Measurements from ENCODE around the gene LDLRAP1. TPM values are rescaled to one million over a fixed set of nuclear protein-coding genes. Genes with fewer than 3 reads are reported as not detected.

The LDLRAP1 gene
- total RNA-seq, 1 experiment from 2014 or later, result 23.9 TPM

DNA sequence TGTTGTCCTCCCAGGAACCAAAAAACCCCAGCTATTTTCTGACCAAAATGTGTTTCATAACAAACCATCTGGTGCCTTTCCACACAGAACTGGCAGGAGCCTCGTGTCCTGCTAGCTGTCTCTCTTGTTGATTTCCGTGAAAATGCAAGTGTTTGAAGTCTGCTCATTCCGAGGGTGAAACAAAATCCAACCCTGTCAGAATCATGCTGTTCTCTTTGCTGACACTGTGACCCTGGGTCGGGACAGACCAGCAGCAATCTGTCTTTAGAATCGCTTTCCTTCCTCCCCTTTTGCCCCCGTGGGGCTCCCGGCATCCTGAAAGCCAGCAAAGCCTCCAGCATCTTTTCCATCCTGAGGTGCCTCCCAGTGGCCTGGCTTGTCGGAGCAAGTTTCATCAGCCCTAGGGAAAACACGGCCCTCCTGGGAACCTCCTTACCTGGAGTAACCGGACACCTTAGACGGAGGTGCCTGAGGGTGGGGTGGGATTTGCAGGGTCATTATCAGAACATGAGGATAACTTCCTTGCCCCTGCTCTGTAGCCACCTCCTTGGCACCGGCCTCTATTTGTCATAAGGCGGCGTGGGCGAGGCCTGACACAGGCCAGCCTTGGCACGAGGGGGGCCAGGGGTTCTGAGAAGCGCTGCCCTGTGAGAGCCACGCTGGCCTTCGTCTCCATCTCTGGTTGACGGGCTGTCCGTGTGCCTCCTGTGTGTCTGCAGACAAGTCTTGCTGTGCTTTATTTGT lies 24.9 kb downstream of the LDLRAP1 start:
- Histone ChIP-seq H3K4me1 (peaks cover 54% of the 10 kb centered on the region), H3K27ac (peak overlapping the region; percentile 94), H3K9me3 (replicated peaks) (no peaks in the 10 kb centered on the region), H3K4me3 (peak overlapping the region; percentile 15), H3K27me3 (no peaks in the 10 kb centered on the region), H3K36me3 (no peaks in the 10 kb centered on the region)
- DNase-seq, result peak; percentile 52 to 66

DNA sequence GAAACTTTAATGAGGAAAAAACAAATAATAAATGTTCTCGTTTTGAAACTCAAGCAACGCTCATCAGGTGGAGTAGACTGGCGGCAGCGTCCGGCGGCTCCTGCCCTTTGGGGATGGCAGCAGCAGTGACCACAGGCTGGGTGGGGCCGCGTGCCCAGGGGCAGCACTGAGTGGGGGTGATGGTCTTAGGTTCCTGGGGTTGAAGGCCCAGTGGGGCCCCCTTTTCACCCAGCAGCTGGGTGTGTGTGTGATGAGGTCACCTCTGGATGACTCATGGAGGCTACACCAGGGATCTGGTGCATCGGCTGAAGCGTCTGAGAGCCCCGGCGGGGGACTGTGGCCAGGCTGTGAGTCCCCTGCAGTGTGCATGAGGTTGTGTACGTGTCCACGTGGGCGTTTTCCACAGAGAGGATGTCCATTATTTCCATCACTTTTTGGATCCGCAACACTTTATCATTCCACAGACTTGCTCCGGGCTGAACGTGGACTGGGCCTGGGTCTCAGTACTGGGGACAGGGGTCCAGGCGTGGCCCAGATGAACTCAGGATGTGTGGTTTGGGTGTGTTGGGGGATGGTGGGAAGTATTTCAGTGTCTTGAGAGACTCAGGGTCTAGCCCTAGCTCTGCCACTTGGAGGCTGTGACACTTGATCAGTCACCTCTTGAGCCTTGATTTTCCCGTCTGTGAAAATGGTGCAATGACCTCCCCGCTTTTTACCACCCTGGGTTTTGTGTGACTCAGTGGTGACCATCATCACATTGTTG lies 25.6 kb downstream of the LDLRAP1 start:
- Histone ChIP-seq H3K9me3 (replicated peaks) (no peaks in the 10 kb centered on the region), H3K4me1 (peaks cover 60% of the 10 kb centered on the region), H3K27me3 (0 out of 2 replicates have a peak, but pooled peaks cover 3% of the 10 kb centered on the region), H3K27ac (peak overlapping the region; percentile 94), H3K36me3 (no peaks in the 10 kb centered on the region), H3K4me3 (peak overlapping the region; percentile 15)
- DNase-seq, result peak; percentile 96

- no peaks in the 10 kb centered on the region for H3K36me3 ChIP-seq
- no peak overlapping the region; the same call in 1 of the 2 replicates for H3K4me3 ChIP-seq
- peaks cover 60% of the 10 kb centered on the region for H3K4me1 ChIP-seq
- 0 out of 2 replicates have a peak, but pooled peaks cover 3% of the 10 kb centered on the region for H3K27me3 ChIP-seq
- no peaks in the 10 kb centered on the region for H3K9me3 ChIP-seq (replicated peaks)
- H3K27ac ChIP-seq, result peak overlapping the region; percentile 94
- peak; percentile 94 to 97 for DNase-seq
These were observed 26.4 kb downstream of the LDLRAP1 start for GRCh38 chr1:25569597-25570396.

DNA sequence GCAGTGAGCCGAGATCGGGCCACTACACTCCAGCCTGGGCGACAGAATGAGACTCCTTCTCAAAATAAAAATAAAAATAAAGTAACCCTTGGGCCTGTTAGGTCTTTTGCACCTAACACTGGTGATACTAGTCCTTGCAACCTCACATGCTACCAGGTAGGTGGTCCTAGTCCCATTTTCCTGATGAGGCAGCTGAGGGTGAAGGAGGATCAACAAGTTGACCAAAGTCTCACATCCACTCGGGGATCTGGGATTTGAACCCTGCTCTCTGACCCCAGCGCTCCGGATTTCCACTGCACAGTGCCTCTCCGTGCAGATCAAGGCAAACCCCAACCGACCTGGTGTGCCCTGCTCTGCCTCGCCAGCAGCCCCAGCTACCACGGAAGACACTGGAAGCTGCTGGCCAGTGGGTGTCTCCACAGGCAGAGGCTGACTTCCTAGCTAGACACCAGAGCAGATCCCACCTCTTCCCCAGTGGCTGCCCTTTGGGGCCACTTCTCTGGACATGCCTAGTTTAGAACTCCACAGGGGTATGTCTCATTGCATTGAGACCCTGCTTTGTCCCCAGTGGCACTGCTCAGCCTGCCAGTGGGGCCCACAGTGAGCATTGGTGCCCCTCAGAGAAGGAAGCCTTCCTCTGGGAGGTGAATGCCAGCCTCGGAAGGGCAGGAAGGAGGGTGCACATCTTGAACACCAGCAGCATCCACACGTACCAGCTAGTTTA lies 27.6 kb downstream of the LDLRAP1 start:
- no peak for DNase-seq
- H3K27me3 ChIP-seq, result 0 out of 2 replicates have a peak, but pooled peaks cover 3% of the 10 kb centered on the region
- H3K4me1 ChIP-seq, result peaks cover 60% of the 10 kb centered on the region
- no peak overlapping the region for H3K4me3 ChIP-seq
- H3K27ac ChIP-seq, result peak overlapping the region; percentile 94
- no peaks in the 10 kb centered on the region for H3K9me3 ChIP-seq (replicated peaks)
- H3K36me3 ChIP-seq, result no peaks in the 10 kb centered on the region

- Histone ChIP-seq H3K4me1 (peaks cover 59% of the 10 kb centered on the region), H3K36me3 (no peaks in the 10 kb centered on the region), H3K4me3 (no peak overlapping the region), H3K9me3 (replicated peaks) (no peaks in the 10 kb centered on the region), H3K27ac (no peak overlapping the region), H3K27me3 (0 out of 2 replicates have a peak, but pooled peaks cover 3% of the 10 kb centered on the region)
- DNase-seq, result no peak
These were observed 28.1 kb downstream of the LDLRAP1 start for GRCh38 chr1:25571522-25571970.

DNA sequence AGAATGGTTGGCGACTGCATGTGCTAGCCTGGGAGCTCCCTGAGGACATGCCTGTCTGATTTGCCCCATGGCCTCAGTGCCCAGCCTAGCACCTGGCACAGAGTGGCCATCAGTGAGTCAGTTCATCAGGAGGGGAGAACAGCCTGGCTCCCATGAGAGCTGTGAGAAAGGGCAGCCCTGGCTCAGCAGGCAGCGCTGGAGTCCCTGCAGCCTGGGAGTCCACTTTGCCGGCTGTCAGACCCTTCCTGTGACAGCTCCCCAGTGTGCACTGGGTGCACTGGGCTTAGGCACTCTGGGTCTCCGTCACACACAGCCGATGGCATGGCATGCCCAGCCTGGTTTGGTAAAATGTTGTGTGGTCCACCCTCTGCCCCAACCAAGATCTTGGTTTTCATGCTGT lies 28.7 kb downstream of the LDLRAP1 start:
- Histone ChIP-seq H3K27me3 (0 out of 2 replicates have a peak, but pooled peaks cover 3% of the 10 kb centered on the region), H3K36me3 (no peaks in the 10 kb centered on the region), H3K4me1 (peaks cover 53% of the 10 kb centered on the region), H3K9me3 (replicated peaks) (no peaks in the 10 kb centered on the region), H3K27ac (no peak overlapping the region), H3K4me3 (no peak overlapping the region)
- no peak for DNase-seq

DNA sequence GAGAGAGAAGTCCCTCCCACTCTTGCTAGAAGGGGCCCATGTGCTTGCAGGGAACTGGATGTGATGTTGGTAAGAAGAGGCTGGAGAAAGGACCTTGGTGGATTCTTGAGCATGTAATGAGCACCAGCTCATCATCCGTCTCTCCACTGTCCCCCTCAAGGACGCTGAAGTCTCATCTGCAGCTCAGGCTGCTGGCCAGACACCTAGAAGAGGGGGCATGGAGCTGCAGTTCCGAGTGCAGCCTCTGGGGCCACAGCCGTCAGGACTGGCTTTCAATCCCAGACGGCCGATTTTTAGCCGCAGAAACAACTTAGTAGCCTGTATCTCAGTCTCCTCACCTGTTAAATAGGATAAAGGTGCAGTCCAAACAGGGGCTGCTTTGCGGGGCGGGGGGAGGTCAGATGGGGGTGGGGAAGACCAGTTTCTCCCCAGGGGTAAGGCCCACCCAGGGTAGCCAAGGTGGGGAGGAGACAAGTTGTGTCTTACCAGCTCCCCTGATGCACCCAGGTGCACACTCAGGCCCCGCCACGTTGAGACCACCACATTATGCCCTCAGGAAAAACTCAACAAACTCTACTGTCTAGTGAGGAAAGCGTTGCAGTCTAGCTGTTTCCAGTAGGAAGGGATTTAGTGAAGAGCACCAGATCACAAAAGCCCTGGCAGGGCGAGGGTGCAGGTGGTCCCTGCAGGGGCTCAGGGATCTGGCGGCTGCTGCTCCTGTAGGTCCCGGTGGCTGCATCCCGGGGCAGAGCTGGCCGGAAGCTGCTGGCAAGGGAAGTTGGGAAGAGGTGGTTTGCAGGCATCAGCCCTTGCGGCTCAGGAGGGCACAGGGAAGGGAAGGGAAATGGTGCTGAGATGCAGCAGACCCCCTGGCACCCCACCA lies 29.5 kb downstream of the LDLRAP1 start:
- Histone ChIP-seq H3K4me3 (no peak overlapping the region), H3K27ac (no peak overlapping the region), H3K4me1 (peaks cover 45% of the 10 kb centered on the region), H3K36me3 (no peaks in the 10 kb centered on the region), H3K27me3 (0 out of 2 replicates have a peak, but pooled peaks cover 3% of the 10 kb centered on the region), H3K9me3 (replicated peaks) (no peaks in the 10 kb centered on the region)
- DNase-seq, result peak; percentile 72 to 80

DNA sequence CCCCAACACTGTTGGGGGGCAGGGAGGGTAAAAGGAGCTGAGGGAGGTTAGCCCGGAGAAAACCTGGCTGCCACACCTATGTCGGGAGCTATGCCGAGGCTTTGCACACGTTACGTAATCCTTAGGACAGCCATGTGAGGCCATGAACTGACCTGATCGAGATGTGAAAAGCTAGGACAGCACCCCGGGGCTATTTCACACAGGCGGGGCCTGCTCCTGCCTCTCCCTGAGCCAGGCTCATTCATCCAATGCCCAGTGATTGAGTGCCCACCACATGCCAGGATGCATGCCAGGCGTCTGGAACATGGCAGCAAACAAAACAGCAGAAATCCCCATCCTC lies 30.2 kb downstream of the LDLRAP1 start:
- Histone ChIP-seq H3K4me3 (no peak overlapping the region), H3K36me3 (no peaks in the 10 kb centered on the region), H3K27ac (no peak overlapping the region), H3K9me3 (replicated peaks) (no peaks in the 10 kb centered on the region), H3K27me3 (0 out of 2 replicates have a peak, but pooled peaks cover 3% of the 10 kb centered on the region), H3K4me1 (peaks cover 39% of the 10 kb centered on the region)
- no peak for DNase-seq

GRCh38 chr1:25573961-25574360 lies 30.6 kb downstream of the LDLRAP1 start:
- Histone ChIP-seq H3K9me3 (replicated peaks) (no peaks in the 10 kb centered on the region), H3K4me3 (no peak overlapping the region), H3K27me3 (0 out of 2 replicates have a peak, but pooled peaks cover 3% of the 10 kb centered on the region), H3K27ac (no peak overlapping the region), H3K36me3 (no peaks in the 10 kb centered on the region), H3K4me1 (peaks cover 39% of the 10 kb centered on the region)
- DNase-seq, result no peak

DNA sequence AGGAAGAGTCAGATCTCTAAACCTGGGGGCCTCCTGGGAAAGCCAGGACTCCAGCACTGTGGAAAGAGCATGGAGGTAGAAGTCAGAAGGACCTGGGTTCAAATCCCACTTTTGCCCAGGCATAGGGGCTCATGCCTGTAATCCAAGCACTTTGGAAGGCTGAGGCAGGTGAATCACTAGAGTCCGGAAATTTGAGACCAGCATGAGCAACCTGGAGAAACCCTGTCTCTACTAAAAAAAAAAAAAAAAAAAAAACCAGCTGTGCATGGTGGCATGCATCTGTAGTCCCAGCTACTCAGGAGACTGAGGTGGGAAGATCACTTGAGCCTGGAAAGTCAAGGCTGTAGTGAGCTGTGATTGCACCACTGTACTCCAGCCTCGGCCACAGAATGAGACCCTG lies 31.8 kb downstream of the LDLRAP1 start:
- H3K27me3 ChIP-seq, result 0 out of 2 replicates have a peak, but pooled peaks cover 3% of the 10 kb centered on the region
- no peak overlapping the region for H3K4me3 ChIP-seq
- H3K4me1 ChIP-seq, result peaks cover 38% of the 10 kb centered on the region
- no peak overlapping the region for H3K27ac ChIP-seq
- H3K36me3 ChIP-seq, result no peaks in the 10 kb centered on the region
- H3K9me3 ChIP-seq (replicated peaks), result no peaks in the 10 kb centered on the region
- DNase-seq, result no peak

- peaks cover 27% of the 10 kb centered on the region for H3K4me1 ChIP-seq
- no peak for DNase-seq
- no peak overlapping the region for H3K27ac ChIP-seq
- no peaks in the 10 kb centered on the region for H3K9me3 ChIP-seq (replicated peaks)
- no peak overlapping the region for H3K4me3 ChIP-seq
- 0 out of 2 replicates have a peak, but pooled peaks cover 3% of the 10 kb centered on the region for H3K27me3 ChIP-seq
- no peaks in the 10 kb centered on the region for H3K36me3 ChIP-seq
These were observed 33.2 kb downstream of the LDLRAP1 start for GRCh38 chr1:25576459-25577133.

GRCh38 chr1:25577134-25577920 lies 33.9 kb downstream of the LDLRAP1 start:
- Histone ChIP-seq H3K36me3 (no peaks in the 10 kb centered on the region), H3K27ac (no peak overlapping the region), H3K9me3 (replicated peaks) (no peaks in the 10 kb centered on the region), H3K4me1 (peaks cover 27% of the 10 kb centered on the region), H3K27me3 (0 out of 2 replicates have a peak, but pooled peaks cover 3% of the 10 kb centered on the region), H3K4me3 (no peak overlapping the region)
- no peak for DNase-seq

Data from SJCRH30 (cell line).